Endothelial cell of umbilical vein (primary cell): Measurements from ENCODE around the gene GRIA1. TPM values are rescaled to one million over a fixed set of nuclear protein-coding genes. Genes with fewer than 3 reads are reported as not detected.

Experiments
- BruUV-seq: library from RNA; stranded (reverse); fragments of 400-500 nt; replicated peaks from 2 replicates; lab custom pipeline; 2021; lab: Mats Ljungman, UMichigan
- CTCF ChIA-PET: fragments of 300-600, 350-600 bp; sonication (Branson Sonifier 250); formaldehyde crosslinking; loops from one replicate; lab custom pipeline; 2021; ENCODE audit warnings: antibody characterized with exemption, inconsistent platforms; lab: Charles Lee
- POLR2A ChIA-PET: fragments of 300-600, 350-600 bp; sonication (Branson Sonifier 250); formaldehyde crosslinking; loops from one replicate; lab custom pipeline; 2021; ENCODE audit warnings: antibody characterized with exemption, inconsistent platforms; lab: Charles Lee
- DNase-seq: peaks from one replicate; pipeline ENCODE4 v3.0.0-alpha.2; 2011; ENCODE audit warnings: low read depth, low spot score
- FAIRE-seq: peaks from 2 replicates; lab custom pipeline; 2011; peaks lifted over from hg19 to GRCh38; lab: Jason Lieb, UNC
- H2AFZ ChIP-seq: 2 replicates; pipeline ENCODE4 v1.6.0; 2012; ENCODE audit warnings: low read depth, low read length, control low read depth, inconsistent platforms
- H3K27ac ChIP-seq: 2 replicates; pipeline ENCODE4 v1.5.1; 2011; ENCODE audit warnings: low read depth, mild to moderate bottlenecking, control low read depth, low read length, moderate library complexity; ENCODE audit not compliant: insufficient read depth
- H3K27me3 ChIP-seq, 2 experiments: 2 replicates each; pipeline versions ENCODE4 v1.6.0 to v1.6.1; 2011; ENCODE audit warnings: low read length in 2 of 2, mixed read lengths in 1 of 2; ENCODE audit not compliant: control insufficient read depth in 2 of 2, insufficient read depth in 2 of 2
- H3K36me3 ChIP-seq, 2 experiments: 2 replicates in 1 of 2; 3 replicates in 1 of 2; pipeline ENCODE4 v1.5.1; 2011; ENCODE audit warnings: low read length in 2 of 2, mild to moderate bottlenecking in 1 of 2, moderate library complexity in 1 of 2; ENCODE audit not compliant: control insufficient read depth in 2 of 2, insufficient read depth in 2 of 2; ENCODE audit errors: extremely low read depth in 1 of 2
- H3K4me1 ChIP-seq: 3 replicates; pipeline ENCODE4 v1.5.1; 2011; ENCODE audit warnings: mild to moderate bottlenecking, low read length; ENCODE audit not compliant: control insufficient read depth, insufficient read depth; ENCODE audit errors: extremely low read depth
- H3K4me2 ChIP-seq: 2 replicates; pipeline ENCODE4 v1.6.1; 2011; ENCODE audit warnings: low read length, control low read depth, mixed read lengths; ENCODE audit not compliant: insufficient read depth
- H3K4me3 ChIP-seq, 3 experiments: fragments of 200-600 bp in 1 of 3; sonication (generic), shearing (Covaris generic) in 1 of 3; replicated peaks in 1 of 3; 2 replicates each; pipeline ENCODE4 v1.5.1; 2011 to 2016; ENCODE audit warnings: control low read depth in 3 of 3, low read length in 3 of 3, mild to moderate bottlenecking in 2 of 3, inconsistent platforms in 1 of 3, low read depth in 1 of 3, moderate library complexity in 1 of 3; ENCODE audit not compliant: insufficient read depth in 1 of 3
- H3K79me2 ChIP-seq: 2 replicates; pipeline ENCODE4 v1.6.0; 2012; ENCODE audit warnings: low read length, inconsistent platforms; ENCODE audit not compliant: control insufficient read depth, insufficient read depth
- H3K9ac ChIP-seq: replicated peaks from 2 replicates; pipeline ENCODE3; 2011; ENCODE audit warnings: low read length, control low read depth; ENCODE audit not compliant: insufficient read depth; ENCODE audit errors: extremely low read depth
- H3K9me1 ChIP-seq: replicated peaks from 3 replicates; pipeline ENCODE4 v1.6.0; 2011; ENCODE audit warnings: mild to moderate bottlenecking, low read length; ENCODE audit not compliant: control insufficient read depth, insufficient read depth; ENCODE audit errors: extremely low read depth
- H3K9me3 ChIP-seq: replicated peaks from 2 replicates; pipeline ENCODE4 v1.5.1; 2012; ENCODE audit warnings: low read length, inconsistent platforms; ENCODE audit not compliant: control insufficient read depth, insufficient read depth
- H4K20me1 ChIP-seq: replicated peaks from 2 replicates; pipeline ENCODE3; 2011; ENCODE audit warnings: mild to moderate bottlenecking, low read length; ENCODE audit not compliant: control insufficient read depth, insufficient read depth; ENCODE audit errors: extremely low read depth
- FOS ChIP-seq: IDR thresholded peaks from 2 replicates; pipeline ENCODE4 v1.6.1; 2011; ENCODE audit warnings: mild to moderate bottlenecking, low read length, moderate library complexity, borderline replicate concordance; ENCODE audit not compliant: insufficient read depth
- GATA2 ChIP-seq: IDR thresholded peaks from 2 replicates; pipeline ENCODE4 v1.7.0; 2011; ENCODE audit warnings: low read depth, mild to moderate bottlenecking, moderate library complexity, mixed read lengths, low read length; ENCODE audit not compliant: insufficient read length, insufficient read depth
- MYC ChIP-seq: IDR thresholded peaks from one replicate; pipeline ENCODE4 v1.6.1; 2011; ENCODE audit warnings: mild to moderate bottlenecking, low read depth, low read length
- POLR2A ChIP-seq: IDR thresholded peaks from 2 replicates; pipeline ENCODE4 v1.6.1; 2012; ENCODE audit warnings: low read depth, mild to moderate bottlenecking, control low read depth, low read length
- POLR2AphosphoS5 ChIP-seq: IDR thresholded peaks from 2 replicates; pipeline ENCODE4 v1.6.1; 2012; ENCODE audit warnings: low read depth, mild to moderate bottlenecking, control low read depth, low read length, moderate library complexity; ENCODE audit not compliant: insufficient read depth
- dilution Hi-C: fragments of 300-500 bp; cut with MboI; formaldehyde crosslinking; loops from one replicate; pipeline ENCODE4 v1.15.0; 2019; ENCODE audit warnings: low sequenced_read_pairs; ENCODE audit not compliant: extremely low pct_ligation_motif_present
- intact Hi-C: fragments of 100-400 bp; cut with micrococcal nuclease; formaldehyde crosslinking; loops from one replicate; pipeline ENCODE4 v1.10.0; 2022
- polyA plus RNA-seq, 4 experiments: library from polyadenylated mRNA; depleted of rRNA in 3 of 4; stranded (reverse) in 3 of 4; unstranded in 1 of 4; fragments of >200 nt; gene quantifications; 2 replicates each; pipeline versions ENCODE4 v1.2.1 to v1.2.3, GENCODE V29; 2011 to 2012; ENCODE audit warnings: missing spikeins in 1 of 4
- total RNA-seq: library from RNA; stranded (reverse); gene quantifications from 2 replicates; pipeline ENCODE4 v1.2.3, GENCODE V29; 2021
- TF ChIP-seq, protein P1 (sequence below): IDR thresholded peaks from 2 replicates; pipeline ENCODE4 v1.6.1; 2011; ENCODE audit not compliant: insufficient read depth, insufficient read length
- TF ChIP-seq, protein P2 (sequence below), 2 donors: IDR thresholded peaks; 1 replicate in 1 of 2; 2 replicates in 1 of 2; pipeline ENCODE4 v1.5.1; 2011; ENCODE audit warnings: low read length in 2 of 2, mild to moderate bottlenecking in 2 of 2, moderate library complexity in 2 of 2, control low read depth in 1 of 2, inconsistent platforms in 1 of 2, low read depth in 1 of 2; ENCODE audit not compliant: insufficient read depth in 1 of 2; ENCODE audit errors: extremely low read depth in 1 of 2

Gene GRIA1
- total and polyA plus RNA-seq, 2 donors (not counting 3 experiments of a cell fraction or from before 2014, with no cell fraction given) = not detected

DNA sequence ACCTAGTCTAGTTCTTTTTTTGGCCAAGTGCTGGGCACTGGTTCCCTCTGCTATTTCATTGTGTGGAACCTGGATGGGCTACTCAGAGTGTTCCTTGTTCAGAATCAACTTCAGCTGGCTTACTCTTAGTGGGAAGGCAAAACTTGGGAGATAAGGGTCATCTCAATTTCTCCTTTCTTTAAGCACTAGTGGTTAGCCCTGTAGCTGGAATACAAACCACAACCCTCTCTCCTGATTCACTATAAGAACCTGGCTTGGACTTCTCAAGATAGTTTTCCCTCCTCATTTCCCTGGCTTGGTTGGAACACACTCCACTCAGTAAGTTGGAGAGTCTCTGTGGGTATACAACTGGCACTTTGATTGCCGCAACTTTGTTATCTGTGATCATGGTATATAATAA lies 35.1 kb downstream of the GRIA1 start:
- no peaks in the 10 kb centered on the region for H3K79me2 ChIP-seq
- no peaks in the 10 kb centered on the region for H4K20me1 ChIP-seq
- no peak for TF ChIP-seq GATA2
- TF ChIP-seq POLR2AphosphoS5 = no peak
- TF ChIP-seq, protein P1, sequence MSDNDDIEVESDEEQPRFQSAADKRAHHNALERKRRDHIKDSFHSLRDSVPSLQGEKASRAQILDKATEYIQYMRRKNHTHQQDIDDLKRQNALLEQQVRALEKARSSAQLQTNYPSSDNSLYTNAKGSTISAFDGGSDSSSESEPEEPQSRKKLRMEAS = no peak
- TF ChIP-seq MYC = no peak
- TF ChIP-seq POLR2A = no peak
- no peak for TF ChIP-seq FOS
- TF ChIP-seq, protein P2, sequence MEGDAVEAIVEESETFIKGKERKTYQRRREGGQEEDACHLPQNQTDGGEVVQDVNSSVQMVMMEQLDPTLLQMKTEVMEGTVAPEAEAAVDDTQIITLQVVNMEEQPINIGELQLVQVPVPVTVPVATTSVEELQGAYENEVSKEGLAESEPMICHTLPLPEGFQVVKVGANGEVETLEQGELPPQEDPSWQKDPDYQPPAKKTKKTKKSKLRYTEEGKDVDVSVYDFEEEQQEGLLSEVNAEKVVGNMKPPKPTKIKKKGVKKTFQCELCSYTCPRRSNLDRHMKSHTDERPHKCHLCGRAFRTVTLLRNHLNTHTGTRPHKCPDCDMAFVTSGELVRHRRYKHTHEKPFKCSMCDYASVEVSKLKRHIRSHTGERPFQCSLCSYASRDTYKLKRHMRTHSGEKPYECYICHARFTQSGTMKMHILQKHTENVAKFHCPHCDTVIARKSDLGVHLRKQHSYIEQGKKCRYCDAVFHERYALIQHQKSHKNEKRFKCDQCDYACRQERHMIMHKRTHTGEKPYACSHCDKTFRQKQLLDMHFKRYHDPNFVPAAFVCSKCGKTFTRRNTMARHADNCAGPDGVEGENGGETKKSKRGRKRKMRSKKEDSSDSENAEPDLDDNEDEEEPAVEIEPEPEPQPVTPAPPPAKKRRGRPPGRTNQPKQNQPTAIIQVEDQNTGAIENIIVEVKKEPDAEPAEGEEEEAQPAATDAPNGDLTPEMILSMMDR (IDR thresholded peaks at IDR 0.05; ENCODE audit: extremely low read depth in 1 of 2, insufficient read depth in 1 of 2, low read depth in 1 of 2, low read length in 2 of 2) = no peak
- H3K36me3 ChIP-seq = no peaks in the 10 kb centered on the region
- H3K4me2 ChIP-seq = no peak overlapping the region
- BruUV-seq = no TSS peak
- ChIA-PET POLR2A (no interaction called here), CTCF (no interaction called here)
- no peaks in the 10 kb centered on the region for H3K9me3 ChIP-seq
- FAIRE-seq (no peak), DNase-seq (no peak)
- H3K4me3 ChIP-seq = no peak overlapping the region
- no peaks in the 10 kb centered on the region for H3K4me1 ChIP-seq
- H3K9ac ChIP-seq = no peak overlapping the region
- no peak overlapping the region for H2AFZ ChIP-seq
- no peak overlapping the region for H3K27ac ChIP-seq
- dilution Hi-C loops = no loop called here
- intact Hi-C loops = no loop called here
- no peaks in the 10 kb centered on the region for H3K9me1 ChIP-seq
- H3K27me3 ChIP-seq = peaks cover 0 to 2% of the 10 kb centered on the region in 2 experiments
